HG02870 (cell line): ENCODE measurements around the gene MCM10.
"Not testable (repeated sequence)": the region's sequence is repeated elsewhere in the genome, so short reads cannot be mapped to it uniquely, and the experiment has no call there.

Source experiments
- ATAC-seq: cut with Tn5 transposase; IDR thresholded peaks from one replicate; pipeline ENCODE4 v1.9.1; 2021; ENCODE audit warnings: mild to moderate bottlenecking, moderate library complexity; ENCODE audit not compliant: unreplicated experiment

The MCM10 gene

GRCh38 chr10:13219685-13220670 is 58.6 kb downstream of the MCM10 start:
- peak; percentile 45 for ATAC-seq

- ATAC-seq = no peak
These were observed 60.2 kb downstream of the MCM10 start for GRCh38 chr10:13221572-13221971.

- ATAC-seq = no peak
These were observed 60.8 kb downstream of the MCM10 start for GRCh38 chr10:13222151-13222550.

GRCh38 chr10:13222566-13222965 is 61.2 kb downstream of the MCM10 start:
- no peak for ATAC-seq

DNA sequence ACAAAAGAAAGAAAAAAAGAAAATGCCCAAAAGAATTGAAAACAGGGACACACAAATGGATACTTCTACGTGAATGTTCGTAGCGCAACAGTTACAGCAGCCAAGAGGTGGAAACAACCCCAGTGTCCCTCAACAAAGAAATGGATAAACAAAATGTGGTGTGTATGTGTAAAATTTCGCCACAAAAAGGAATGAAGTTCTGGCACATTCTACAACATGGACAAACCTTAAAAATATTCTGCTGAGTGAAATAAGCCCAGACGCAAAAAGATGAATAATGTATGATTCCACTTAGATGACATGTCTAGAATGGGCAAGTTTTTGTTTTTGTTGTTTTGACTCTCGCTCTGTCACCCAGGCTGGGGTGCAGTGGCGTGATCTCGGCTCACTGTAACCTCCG is 61.9 kb downstream of the MCM10 start:
- no peak for ATAC-seq

- no peak for ATAC-seq
These were observed 63.0 kb downstream of the MCM10 start for GRCh38 chr10:13224210-13224995.

GRCh38 chr10:13225601-13226000 is 64.2 kb downstream of the MCM10 start:
- no peak for ATAC-seq

DNA sequence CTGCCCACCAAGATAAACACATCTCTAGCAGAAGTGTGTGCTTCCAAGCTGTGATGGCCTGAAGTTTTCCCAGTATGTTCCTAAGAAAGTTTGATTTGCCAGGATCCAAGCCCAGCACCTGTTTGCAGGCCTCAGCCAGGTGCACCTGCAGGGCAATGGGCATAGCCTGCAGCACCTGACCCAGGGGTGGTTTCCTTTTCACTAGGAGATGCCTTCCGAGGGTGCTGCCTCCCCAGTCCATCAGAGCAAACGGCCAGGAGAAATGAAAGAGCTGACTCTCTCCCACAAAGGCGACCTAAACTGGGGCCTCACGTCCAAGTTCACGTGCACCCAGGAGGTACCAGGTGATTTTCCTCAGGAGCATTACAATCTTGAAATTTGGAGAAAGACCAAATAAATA is 65.7 kb downstream of the MCM10 start:
- ATAC-seq = no peak

GRCh38 chr10:13231190-13231589 is 69.8 kb downstream of the MCM10 start:
- ATAC-seq = no peak

DNA sequence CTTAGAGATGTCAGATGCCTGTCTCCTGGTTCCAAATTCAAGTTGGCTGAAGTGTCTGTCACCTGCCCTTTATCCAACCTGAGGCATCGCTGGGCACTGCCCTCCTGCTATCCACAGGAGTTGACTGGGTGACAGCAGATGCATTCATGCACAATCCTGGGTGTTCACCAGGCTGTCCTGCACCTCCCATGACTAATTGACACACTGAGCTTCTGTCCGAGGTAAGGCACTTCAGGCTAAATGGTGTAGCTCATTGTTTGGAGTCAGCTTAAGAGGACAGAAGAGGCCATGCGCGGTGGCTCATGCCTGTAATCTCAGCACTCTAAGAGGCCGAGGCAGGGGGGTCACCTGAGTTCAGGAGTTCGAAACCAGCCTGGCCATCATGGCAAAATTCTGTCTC is 70.5 kb downstream of the MCM10 start:
- no peak for ATAC-seq

- ATAC-seq = no peak
These were observed 72.0 kb downstream of the MCM10 start for GRCh38 chr10:13233358-13233757.

- no peak for ATAC-seq
These were observed 72.8 kb downstream of the MCM10 start, which contains the start of gene UCMA for GRCh38 chr10:13234172-13234571. TSS of gene UCMA (minus strand) at chr10:13234374. CDS start at chr10:13234258, 116 bp downstream.

DNA sequence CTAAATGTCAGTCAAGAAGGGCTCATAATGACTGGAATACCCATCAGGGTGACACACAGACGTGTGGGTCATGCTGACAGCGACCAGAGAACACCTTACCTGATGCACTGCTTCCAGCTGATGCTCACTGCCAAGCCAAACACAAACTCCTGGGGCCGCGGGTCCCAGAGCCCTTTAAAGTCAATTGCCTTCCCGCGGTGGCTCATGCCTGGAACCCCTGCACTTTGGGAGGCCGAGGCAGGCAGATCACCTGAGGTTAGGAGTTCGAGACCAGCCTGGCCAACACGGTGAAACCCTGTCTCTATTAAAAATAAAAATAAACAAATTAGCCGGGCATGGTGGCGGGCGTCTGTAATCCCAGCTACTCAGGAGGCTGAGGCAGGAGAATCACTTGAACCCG is 73.4 kb downstream of the MCM10 start:
- not testable (repeated sequence) for ATAC-seq

DNA sequence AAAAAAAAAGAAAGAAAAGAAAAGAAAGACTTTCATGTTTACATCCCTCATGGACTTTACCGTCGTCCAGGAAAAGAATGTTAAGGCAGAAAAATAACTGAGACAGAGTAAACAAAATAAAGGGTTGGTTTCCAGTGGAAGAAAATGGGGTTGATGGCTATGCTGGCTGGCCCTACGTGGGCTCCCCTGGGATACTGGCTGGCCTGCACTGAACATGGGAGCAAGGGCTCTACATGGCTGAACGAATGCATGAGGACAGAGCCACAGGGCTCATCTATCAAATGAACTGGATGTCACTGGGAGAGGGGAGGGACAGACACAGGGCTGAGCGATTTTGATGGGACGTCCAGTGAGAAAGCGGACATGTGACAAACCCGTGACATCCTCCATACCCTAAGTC is 75.3 kb downstream of the MCM10 start:
- no peak for ATAC-seq

DNA sequence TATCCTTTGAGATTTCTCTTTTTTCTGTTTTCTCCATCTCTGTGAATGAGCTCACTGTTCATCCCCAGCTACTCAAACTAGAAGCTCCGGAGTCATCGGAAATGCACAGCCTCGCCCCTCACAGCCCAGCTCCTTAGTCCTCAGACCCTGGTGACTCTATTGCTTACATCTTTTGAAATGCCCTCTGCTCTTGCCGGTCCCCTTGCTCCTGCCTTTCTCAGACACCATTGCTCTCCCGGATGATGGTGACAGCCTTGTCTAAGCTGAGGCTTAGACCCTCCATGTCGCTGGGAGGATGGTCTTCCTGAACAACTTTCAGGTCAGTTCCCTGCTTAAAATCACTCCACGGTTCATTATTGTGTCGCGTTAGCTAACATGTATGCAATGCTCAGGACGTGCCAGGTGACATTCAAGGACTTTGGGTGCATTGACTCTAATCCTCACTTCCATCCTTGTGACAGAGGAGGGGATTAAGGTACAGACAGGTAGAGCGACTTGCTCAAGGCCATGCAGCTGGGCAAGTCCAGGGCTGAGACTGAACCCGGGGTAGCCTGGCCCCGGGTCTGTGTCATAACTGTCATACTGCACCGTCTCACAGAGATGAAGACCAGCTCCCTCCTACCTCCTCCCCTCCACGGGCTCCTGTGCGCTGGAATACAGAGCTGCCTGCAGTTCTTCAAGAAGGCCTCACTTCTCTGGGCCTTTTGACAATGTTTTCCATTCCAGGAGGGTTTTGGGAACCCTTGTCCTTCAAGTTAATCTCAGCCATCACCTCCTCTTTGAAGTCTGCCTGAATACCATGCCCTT is 77.1 kb downstream of the MCM10 start:
- no peak for ATAC-seq

- no peak for ATAC-seq
These were observed 78.6 kb downstream of the MCM10 start for GRCh38 chr10:13239923-13240322.

DNA sequence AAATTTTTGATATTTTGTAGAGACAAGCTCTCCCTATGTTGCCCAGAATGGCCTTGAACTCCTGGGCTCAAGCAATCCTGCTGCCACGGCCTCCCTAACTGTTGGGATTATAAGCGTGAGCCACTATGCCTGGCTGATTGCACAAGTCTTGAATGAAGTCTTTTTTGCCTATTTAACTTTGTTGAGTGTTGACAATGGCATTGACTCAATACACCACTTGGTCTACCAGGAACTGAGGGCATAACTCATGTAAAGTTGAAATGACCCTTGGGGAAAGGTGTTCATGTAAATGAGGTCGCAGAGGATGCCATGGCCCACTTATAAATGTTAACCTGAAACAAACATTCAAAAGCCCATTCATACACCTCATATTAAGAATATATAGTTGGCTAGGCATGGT is 80.3 kb downstream of the MCM10 start:
- no peak for ATAC-seq

DNA sequence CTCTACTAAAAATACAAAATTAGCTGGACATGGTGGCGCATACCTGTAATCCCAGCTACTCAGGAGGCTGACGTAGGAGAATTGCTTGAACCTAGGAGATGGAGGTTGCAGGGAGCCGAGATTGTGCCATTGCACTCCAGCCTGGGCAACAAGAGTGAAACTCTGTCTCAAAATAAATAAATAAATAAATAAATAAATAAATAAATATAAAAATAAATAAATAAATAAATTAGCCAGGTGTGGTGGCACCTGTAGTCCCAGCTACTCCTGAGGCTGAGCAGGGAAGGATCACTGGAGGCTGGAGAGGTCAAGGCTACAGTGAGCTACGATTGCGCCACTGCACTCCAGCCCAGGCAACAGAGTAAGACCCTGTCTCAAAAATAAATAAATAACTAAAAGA is 80.9 kb downstream of the MCM10 start:
- not testable (repeated sequence) for ATAC-seq

- no peak for ATAC-seq
These were observed 85.9 kb downstream of the MCM10 start for GRCh38 chr10:13247246-13247645.

- ATAC-seq = no peak
These were observed 86.4 kb downstream of the MCM10 start for GRCh38 chr10:13247784-13248183.

GRCh38 chr10:13253726-13254125 is 92.4 kb downstream of the MCM10 start:
- no peak for ATAC-seq
